GM10266 (cell line): ENCODE data around the gene FBXW10.
"Not testable (repeated sequence)": the region's sequence is repeated elsewhere in the genome, so short reads cannot be mapped to it uniquely, and the experiment has no call there.

Experiments
- DNase-seq: peaks from one replicate; pipeline ENCODE4 v3.0.0; 2012; ENCODE audit errors: extremely low spot score
- TF ChIP-seq, protein P1 (sequence below): IDR thresholded peaks from 2 replicates; pipeline ENCODE4 v1.5.1; 2012; ENCODE audit warnings: mild to moderate bottlenecking, low read depth; ENCODE audit not compliant: control insufficient read depth, insufficient read depth; ENCODE audit errors: missing control alignments

Gene FBXW10, protein sequence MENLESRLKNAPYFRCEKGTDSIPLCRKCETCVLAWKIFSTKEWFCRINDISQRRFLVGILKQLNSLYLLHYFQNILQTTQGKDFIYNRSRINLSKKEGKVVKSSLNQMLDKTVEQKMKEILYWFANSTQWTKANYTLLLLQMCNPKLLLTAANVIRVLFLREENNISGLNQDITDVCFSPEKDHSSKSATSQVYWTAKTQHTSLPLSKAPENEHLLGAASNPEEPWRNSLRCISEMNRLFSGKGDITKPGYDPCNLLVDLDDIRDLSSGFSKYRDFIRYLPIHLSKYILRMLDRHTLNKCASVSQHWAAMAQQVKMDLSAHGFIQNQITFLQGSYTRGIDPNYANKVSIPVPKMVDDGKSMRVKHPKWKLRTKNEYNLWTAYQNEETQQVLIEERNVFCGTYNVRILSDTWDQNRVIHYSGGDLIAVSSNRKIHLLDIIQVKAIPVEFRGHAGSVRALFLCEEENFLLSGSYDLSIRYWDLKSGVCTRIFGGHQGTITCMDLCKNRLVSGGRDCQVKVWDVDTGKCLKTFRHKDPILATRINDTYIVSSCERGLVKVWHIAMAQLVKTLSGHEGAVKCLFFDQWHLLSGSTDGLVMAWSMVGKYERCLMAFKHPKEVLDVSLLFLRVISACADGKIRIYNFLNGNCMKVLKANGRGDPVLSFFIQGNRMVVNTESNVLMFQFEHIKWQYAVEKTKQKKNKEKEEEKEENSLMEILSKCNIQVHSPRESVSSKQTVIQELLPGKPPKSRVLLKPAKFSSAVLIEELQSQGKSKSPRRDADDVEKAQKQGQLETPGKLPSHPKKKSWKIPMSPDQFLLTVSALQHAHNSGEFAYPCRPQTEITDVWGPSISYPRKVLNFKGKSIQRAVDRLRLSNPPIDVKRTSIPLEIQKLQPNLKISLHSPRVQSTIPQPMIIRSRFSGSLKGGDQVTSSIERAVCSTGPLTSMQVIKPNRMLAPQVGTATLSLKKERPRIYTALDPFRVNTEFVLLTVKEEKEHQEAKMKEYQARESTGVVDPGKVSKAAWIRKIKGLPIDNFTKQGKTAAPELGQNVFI

DNA sequence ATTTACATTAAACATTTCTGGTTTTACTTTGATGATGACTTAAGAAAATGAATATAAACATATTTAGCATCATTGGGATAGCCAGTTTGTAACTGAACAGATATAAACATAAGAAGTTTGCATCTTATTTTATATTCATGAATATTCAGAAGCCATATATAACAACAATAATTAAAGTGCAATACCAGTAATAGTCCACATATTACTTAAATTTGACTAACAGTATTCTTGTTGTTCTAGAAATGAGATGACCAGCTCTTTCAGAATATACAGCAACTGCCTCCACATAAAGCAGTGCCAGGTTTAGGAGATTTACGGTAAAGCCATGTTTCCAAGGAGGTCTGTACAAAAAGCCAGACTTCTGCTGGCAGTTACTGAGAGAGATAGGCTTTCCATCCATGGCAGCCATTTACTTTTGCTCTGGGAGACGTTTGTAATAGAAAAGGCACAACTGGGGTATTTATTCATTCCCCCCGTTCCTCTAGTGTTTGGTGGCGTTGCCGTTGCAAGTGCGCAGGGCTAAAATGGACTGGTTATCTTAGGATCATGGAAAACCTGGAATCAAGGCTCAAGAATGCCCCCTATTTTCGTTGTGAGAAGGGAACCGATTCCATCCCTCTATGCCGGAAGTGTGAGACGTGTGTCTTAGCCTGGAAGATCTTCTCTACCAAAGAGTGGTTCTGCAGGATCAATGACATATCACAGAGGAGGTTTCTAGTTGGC, at the start of gene FBXW10:
FBXW10 (plus strand) TSS at position 356 of the 723 bp plus-strand sequence; CDS start at position 547, 191 bp downstream.
- not testable (repeated sequence) for DNase-seq

DNA sequence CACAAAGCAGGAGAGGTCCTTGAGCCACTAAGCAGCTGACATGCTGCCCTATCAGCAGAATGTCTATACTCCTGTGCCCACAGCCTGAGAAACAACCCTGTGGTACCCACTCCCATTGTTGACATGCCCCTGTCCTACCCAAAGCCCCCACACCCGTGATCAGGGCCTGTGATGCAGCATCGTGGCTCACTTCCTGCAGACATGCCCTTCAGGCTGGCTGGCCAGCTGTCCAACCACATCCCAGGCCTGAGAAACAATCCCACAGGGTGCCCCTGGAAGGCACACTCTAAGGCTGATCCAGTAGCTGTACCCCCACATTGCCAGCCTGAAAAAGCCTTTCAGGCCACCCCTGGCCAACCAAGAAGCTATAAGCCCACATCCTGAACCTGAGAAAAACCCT, 48.7 kb upstream of the FBXW10 start:
- not testable (repeated sequence) for DNase-seq

DNA sequence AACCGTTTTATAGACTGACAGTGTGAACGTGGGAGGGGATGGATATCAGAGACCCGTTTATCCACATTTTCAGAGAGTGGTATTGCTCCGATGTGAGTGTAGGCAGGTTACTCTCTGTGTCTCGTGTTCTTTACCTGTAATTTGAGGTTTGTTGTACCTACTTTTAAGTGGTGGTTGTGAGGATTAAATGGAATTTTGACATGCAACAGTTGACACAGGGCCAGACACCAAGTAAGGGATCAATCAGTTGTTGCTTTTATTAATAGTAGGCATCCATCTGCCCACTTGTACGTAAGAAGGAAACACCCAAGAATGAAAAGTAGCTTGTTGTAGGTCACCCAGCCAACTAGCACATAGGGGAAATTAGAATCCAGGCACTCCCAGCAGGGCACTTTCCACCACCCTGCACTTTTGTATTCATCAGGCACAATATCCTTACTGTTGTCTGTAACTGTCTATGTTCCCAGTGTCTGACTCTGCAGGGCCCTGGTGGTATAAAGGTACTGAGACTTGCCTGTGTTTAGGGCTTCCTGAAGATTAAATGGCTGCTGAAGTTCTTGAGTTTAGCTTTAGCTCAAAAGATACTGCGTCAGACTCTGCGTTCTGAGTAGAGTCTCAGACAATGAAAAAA, 45.3 kb upstream of the FBXW10 start:
- DNase-seq, result not testable (repeated sequence)

DNA sequence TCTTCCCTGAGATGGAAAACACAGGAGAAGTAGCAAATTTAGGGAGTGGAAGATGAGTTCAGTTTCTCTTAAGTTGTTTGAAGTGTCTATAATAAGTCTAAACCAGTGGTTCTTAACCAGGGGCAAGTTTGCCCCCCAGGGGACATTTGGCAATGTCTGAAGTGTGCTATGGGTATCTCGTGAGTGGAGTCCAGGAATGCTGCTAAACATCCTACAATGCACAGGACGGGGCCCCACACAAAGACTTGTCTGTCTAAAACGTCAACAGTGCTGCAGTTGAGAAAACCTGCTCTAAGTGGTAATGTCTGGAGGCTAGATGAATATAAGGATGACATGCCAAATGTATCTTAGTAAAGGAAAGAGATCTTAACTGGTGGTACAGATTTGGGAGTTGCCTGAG, 37.9 kb upstream of the FBXW10 start:
- not testable (repeated sequence) for DNase-seq

DNA sequence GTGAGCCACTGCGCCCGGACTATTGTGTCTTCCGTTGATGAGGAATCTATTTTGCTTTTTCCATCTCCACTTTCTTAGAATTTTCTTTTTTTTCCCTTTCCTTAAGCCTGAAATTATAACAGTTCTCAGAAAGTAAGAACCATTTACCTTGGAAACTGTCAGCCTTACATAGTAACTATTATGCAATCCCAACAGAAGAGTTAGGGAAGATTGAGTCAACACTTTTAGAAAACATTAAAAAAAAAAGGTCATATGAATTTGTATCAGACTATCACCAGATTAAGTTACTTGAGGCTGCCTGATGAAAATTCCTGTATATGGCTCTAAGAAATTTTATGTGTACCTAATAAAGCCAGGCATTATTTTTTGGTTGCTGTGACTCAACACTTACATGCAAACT, 35.6 kb upstream of the FBXW10 start:
- DNase-seq, result not testable (repeated sequence)

DNA sequence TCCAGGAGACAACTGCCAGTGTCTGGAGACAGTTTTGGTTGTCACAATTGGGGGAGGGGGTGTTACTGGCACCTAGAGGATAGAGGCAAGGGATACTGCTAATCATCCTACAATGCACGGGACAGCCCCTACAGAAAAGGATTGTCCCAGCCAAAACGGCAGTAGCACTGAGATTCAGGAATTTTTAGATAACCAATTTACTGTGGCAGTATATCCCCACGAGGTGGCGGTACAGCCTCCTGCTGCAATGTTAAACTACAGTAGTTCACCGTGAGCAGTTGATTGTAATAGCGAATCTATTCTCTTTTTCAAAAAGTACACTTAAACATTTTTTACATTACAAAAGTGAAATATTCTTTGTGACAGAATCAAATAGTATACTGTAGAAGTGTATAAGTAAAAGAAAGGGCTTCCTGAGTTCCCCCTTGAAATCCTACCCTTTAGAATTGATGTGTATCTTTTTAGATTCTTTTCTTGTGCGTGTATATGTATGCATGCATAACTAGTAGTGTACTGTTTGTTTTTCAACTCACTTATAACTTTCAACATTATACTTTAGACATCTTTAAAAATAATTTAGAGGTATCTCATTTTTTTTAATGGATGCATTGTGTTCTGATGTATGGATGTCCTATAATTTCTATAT, 31.4 kb upstream of the FBXW10 start:
- not testable (repeated sequence) for DNase-seq
- TF ChIP-seq, protein P1, sequence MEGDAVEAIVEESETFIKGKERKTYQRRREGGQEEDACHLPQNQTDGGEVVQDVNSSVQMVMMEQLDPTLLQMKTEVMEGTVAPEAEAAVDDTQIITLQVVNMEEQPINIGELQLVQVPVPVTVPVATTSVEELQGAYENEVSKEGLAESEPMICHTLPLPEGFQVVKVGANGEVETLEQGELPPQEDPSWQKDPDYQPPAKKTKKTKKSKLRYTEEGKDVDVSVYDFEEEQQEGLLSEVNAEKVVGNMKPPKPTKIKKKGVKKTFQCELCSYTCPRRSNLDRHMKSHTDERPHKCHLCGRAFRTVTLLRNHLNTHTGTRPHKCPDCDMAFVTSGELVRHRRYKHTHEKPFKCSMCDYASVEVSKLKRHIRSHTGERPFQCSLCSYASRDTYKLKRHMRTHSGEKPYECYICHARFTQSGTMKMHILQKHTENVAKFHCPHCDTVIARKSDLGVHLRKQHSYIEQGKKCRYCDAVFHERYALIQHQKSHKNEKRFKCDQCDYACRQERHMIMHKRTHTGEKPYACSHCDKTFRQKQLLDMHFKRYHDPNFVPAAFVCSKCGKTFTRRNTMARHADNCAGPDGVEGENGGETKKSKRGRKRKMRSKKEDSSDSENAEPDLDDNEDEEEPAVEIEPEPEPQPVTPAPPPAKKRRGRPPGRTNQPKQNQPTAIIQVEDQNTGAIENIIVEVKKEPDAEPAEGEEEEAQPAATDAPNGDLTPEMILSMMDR, result peak; percentile 49

DNA sequence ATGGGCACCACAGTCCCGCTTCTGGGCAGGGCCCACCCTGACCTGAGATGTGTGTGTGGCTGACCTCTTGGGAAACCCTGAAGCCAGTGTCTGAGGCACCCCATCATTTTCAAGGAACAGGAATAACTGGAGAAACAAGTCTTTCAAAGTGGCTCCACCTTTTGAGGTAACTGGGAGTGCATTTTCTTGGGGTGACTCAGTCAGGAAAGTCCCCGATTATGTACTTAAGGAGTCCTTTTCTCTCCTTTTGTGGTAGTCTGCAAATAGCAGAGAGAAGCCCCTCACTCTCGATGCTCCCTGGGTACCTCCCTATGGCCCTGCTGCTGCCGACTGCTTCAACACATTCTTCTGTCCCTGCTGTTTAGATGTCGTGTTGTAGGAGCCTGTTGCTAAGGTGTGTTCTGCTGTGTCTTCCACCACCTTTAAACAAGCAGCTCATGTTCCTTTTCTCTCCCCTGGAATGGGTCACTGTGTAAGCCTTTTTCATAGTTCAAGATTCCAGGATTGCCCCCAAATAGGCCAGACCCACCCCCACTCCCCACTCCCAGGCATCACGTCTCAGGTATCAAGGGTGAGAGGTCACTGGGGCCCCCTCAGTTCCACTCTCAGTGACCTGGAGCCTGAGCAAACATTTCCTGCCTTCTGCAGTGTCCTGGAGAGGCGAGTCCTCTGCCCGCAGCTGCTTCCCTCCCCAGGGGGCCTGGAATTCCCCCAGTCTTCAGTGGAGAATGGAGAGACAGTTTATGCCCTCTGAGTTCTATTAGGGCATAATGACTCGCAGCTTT, 25.0 kb upstream of the FBXW10 start:
- not testable (repeated sequence) for DNase-seq

DNA sequence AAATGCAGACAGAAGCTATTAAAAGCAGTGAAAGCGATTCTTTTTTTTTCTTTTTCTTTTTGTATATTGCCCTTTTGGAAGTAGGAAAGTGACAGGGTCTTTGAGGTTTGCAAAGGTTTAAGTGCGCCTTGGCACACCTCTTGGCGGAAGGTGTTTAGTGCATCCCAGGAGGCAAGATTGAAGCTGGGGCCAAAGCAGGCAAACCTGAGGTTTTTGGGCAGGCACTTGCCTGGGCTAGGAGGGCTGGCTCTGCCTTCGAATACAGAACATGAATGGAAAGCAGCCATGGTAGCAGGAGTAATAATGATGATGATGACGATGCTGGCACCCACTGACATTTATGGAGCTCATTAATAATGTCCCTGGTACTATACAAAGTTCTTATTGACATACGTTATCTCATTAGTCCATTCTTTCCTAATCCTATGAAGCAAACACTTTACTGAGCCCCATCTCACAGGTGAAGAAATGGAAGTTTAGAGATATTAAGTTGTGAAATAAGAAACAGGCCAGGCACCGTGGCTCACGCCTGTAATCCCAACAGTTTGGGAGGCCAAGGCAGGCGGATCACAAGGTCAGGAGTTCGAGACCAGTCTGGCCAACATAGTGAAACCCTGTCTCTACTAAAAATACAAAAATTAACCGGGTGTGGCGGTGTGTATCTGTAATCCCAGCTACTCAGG, 24.3 kb upstream of the FBXW10 start:
- not testable (repeated sequence) for DNase-seq

DNA sequence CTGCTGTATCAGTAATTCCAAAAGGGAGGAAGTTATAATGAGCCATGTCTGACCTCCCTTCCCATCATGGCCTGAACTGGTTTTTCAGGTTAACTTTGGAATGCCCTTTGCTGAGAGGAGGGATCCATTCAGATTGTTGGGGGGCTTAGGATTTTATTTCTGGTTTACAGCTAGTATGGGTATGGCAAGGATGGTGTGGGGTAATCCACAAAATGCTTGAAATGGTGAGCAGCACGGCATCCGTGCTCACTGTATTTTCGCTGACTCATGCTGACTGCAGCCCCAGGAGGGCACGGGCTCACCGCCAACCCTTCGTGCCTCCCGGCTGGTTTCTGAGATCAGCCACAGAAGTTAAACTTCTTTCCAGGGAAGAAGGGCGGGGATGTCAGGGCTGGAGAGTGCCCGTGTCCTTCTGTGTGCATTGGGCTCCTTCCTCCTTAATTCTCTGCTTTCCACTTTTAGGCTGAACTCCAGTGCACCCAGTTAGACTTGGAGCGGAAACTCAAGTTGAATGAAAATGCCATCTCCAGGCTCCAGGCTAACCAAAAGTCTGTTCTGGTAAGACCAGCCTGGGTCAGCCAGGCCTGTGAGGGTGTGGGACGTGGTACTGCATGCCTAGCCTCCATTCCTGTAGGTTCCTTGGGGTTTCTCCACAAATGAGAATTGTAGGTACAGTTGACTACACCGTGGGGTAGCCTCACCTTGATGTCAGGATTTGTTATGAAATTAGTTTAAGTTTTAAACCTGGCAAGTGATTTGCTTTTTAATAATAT, 21.9 kb upstream of the FBXW10 start:
- DNase-seq, result not testable (repeated sequence)

DNA sequence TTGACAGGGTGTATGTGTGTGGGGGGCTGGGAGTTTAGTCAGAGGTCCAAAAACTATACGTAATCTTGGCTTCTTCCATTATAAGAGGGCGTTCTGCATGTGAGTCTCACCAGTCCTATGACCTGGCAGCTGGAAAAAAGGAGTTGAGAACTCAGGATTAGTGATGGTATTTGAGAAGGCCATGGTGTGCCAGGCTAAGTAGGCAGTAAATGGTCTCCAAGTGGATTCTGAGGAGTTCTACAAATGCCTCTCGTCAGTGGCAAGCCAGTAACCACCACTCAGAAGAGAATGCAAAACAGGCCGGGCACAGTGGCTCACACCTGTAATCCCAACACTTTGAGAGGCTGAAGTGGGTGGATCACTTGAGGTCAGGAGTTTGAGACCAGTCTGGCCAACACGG, 21.2 kb upstream of the FBXW10 start:
- not testable (repeated sequence) for DNase-seq

DNA sequence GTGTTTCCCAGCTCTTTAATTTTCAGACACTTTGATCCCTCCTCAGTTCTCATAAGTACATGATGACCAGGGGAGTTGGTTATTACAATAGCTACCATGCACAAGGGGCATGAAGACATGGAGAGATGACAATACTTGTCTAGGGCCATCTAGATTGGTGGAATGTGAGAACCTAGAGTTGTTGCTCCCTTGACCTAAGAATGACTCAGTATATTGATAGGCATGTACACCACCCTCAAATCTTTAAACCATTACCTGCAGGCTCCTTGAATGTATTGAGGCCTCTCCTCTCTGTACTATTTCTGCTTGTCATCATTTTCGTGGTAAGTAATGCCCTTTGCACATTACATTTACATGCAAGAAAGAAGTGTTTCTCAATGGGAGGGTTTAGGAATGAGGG, 20.3 kb upstream of the FBXW10 start:
- not testable (repeated sequence) for DNase-seq

DNA sequence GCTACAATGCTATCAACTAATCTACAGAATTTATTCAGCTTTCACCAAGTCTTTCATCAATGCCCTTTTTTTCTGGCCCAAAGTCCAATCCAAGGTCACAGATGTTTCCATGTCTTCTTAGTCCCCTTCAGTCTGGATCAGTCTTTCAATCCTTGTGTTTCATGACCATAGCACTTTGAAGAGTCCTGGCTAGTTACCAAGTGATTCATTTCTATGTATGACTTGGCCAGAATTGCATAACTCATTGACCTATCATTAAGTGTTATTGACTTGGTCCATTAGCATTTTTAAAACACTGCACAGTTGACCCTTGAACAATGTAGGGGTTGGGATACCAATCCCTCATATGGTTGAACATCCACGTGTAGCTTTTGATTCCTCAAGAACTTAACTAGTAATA, 11.4 kb upstream of the FBXW10 start:
- DNase-seq, result not testable (repeated sequence)

DNA sequence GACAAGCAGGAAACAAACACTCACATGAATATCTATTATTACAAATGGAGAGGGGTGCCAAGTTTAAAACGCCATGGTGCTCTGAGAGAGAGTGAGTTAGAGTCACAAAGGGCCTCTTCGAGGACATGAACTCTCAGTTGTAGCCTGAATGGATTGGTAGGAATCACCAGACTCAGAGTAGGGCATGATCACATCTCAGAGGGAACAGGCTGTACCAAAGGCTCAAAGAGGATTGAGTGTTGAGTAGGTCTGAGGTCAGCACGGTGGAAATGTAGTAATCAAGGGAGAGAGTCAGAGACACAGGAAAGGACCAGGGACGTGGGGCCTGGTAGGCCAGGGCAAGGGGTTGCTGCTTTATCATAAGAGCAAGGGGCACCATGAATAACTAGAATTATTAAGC, 10.5 kb upstream of the FBXW10 start:
- DNase-seq, result not testable (repeated sequence)

DNA sequence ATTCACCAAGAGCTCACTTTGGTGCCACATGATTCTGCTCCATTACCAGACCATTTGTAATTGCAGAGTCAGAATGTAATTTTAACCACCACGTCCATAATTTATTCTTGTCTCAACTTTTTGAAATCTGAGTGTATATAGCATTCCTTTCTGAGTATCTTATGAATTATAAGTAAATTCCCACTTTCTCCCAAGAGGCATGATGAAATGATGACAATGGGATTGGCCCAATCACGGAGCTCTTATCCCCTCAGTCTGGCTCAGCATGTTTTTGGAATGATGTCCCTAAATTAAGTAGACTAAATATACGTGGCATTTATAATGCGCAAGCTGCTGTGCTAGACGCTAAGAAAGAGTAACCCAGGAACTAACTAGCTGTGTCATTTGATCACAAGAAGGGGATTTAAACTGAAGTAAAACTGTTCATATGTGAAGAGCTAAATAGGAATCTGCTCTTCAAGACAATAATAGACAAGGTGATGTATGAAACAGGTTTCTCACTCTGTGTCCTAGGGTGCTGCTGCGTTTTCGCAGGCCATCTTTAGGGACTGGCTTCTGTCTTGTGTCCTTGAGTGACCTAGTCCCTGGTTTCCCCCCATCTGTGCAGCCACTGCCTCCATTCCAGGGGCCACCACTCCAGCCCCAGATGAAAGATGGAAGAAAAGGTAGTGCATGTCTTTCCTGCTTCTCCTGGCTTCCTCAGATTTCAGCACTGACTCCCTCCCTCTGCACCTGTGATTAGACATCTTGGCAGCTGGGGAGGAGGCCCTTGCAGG, 4.0 kb upstream of the FBXW10 start:
- DNase-seq, result not testable (repeated sequence)

DNA sequence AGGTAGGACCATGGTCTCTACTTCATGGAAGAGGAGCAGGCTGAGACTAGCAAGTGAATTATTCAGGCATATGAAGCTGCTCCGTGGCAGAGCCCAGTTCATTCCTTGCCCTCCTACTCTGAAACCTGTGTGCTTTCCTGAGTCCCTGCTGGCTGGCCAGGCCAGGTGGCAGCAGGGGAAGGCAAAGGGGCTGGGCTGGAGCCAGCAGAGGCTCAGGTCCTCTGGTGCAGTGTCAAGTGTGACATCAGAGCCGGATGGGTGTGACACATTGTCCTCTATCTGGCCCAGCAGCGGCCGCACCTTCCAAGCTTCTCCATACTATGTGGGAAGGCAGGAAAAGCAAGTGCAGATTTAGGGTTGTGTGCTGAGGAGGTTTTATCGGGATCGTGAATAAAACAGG, 2.6 kb upstream of the FBXW10 start:
- not testable (repeated sequence) for DNase-seq

DNA sequence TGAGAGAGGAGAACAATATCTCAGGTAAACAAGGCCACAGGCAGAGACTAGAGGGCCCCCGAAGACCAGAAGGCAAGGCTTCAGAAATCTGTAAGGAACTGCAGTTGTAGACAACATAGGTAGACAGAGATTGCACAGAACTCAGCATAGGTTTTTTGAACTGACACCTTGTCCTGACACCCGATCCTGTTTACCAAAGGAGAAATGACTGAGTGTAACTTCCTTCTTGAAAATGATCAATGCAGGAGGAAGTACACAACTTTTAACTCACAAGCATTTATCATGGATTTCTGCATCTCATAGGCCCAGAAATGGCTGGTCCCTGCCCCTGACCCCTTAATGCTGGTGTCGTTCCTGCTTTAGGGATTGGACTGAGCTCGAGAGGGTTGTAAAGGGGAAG, 872 bp downstream of the FBXW10 start:
- not testable (repeated sequence) for DNase-seq
